GM12878 (cell line): Measurements from ENCODE around the gene XCR1. TPM values are rescaled to one million over a fixed set of nuclear protein-coding genes. Genes with fewer than 3 reads are reported as not detected.

Experiments
- BHLHE40 ChIP-seq, 2 experiments: fragments of 450-650 bp in 1 of 2; IDR thresholded peaks; 2 replicates each; pipeline ENCODE4 v1.6.1; 2011 to 2017; ENCODE audit warnings: low read depth in 2 of 2, borderline replicate concordance in 1 of 2, improper control_type of control experiment in 1 of 2, low read length in 1 of 2, mild to moderate bottlenecking in 1 of 2
- CBFB ChIP-seq: IDR thresholded peaks from 2 replicates; pipeline ENCODE4 v1.6.1; 2016; ENCODE audit warnings: antibody characterized with exemption, low read depth
- HDGF ChIP-seq: fragments of 450-650 bp; IDR thresholded peaks from 2 replicates; pipeline ENCODE4 v1.6.1; 2016; ENCODE audit warnings: antibody characterized with exemption
- MEF2A ChIP-seq: IDR thresholded peaks from 2 replicates; pipeline ENCODE4 v1.6.1; 2011; ENCODE audit warnings: low read depth, mild to moderate bottlenecking, low read length, moderate library complexity; ENCODE audit not compliant: insufficient read depth
- MTA2 ChIP-seq: fragments of 450-650 bp; IDR thresholded peaks from 2 replicates; pipeline ENCODE4 v1.6.1; 2016; ENCODE audit warnings: low read depth, mild to moderate bottlenecking, moderate library complexity
- MYB ChIP-seq: fragments of 150-350 bp; IDR thresholded peaks from 2 replicates; pipeline ENCODE4 v1.6.1; 2014; ENCODE audit warnings: mild to moderate bottlenecking, low read depth, low read length, borderline replicate concordance
- NFYA ChIP-seq: IDR thresholded peaks from 2 replicates; pipeline ENCODE4 v1.6.1; 2011; ENCODE audit warnings: low read depth, mild to moderate bottlenecking, low read length, improper control_type of control experiment, borderline replicate concordance
- POU2F2 ChIP-seq: IDR thresholded peaks from 3 replicates; pipeline ENCODE4 v1.6.1; 2011; ENCODE audit warnings: low read depth, mild to moderate bottlenecking, low read length, borderline replicate concordance
- RCOR1 ChIP-seq: conservative IDR thresholded peaks from 2 replicates; pipeline ENCODE4 v1.6.1; 2012; ENCODE audit warnings: low read depth, low read length, improper control_type of control experiment
- SP1 ChIP-seq: IDR thresholded peaks from one replicate; pipeline ENCODE4 v1.6.1; 2011; ENCODE audit warnings: low read depth, low read length
- TBL1XR1 ChIP-seq: IDR thresholded peaks from 2 replicates; pipeline ENCODE4 v1.6.1; 2012; ENCODE audit warnings: low read depth, low read length, improper control_type of control experiment
- TCF7 ChIP-seq: IDR thresholded peaks from 2 replicates; pipeline ENCODE4 v1.6.1; 2014; ENCODE audit warnings: antibody characterized with exemption, borderline replicate concordance
- ZNF217 ChIP-seq: fragments of 450-650 bp; IDR thresholded peaks from 2 replicates; pipeline ENCODE4 v1.6.1; 2017; ENCODE audit warnings: antibody characterized with exemption, mild to moderate bottlenecking
- ZNF384 ChIP-seq: IDR thresholded peaks from 2 replicates; pipeline ENCODE4 v1.6.1; 2012; ENCODE audit warnings: low read depth, mild to moderate bottlenecking, low read length, improper control_type of control experiment, borderline replicate concordance
- polyA plus RNA-seq, 11 experiments: library from polyadenylated mRNA; depleted of rRNA in 4 of 11; unstranded in 6 of 11; stranded (reverse) in 5 of 11; fragments of >200 nt; fragmentation: Nextera tagmentation in 4 of 11; fragmentation: Illumina TruSeq in 1 of 11; extraction: Ambion mirVana in 4 of 11; extraction: Trizol in 1 of 11; gene quantifications; 1 replicate in 1 of 11; 2 replicates in 10 of 11; pipeline versions ENCODE4 v1.2.1 to v1.2.3, GENCODE V29; 2011 to 2016; ENCODE audit warnings: inconsistent platforms in 2 of 11, missing spikeins in 2 of 11, low read depth in 1 of 11
- total RNA-seq, 4 experiments: library from RNA; depleted of rRNA in 3 of 4; stranded (reverse); fragments of >200 nt in 3 of 4; fragmentation: Illumina TruSeq in 1 of 4; extraction: Trizol in 1 of 4; gene quantifications; 2 replicates each; pipeline versions ENCODE4 v1.2.1 to v1.2.3, GENCODE V29; 2013 to 2021
- TF ChIP-seq, protein P1 (sequence below): fragments of 450-650 bp; formaldehyde crosslinking; IDR thresholded peaks from 2 replicates; pipeline ENCODE4 v1.4.0; 2020; ENCODE audit warnings: mild to moderate bottlenecking, moderate library complexity
- TF ChIP-seq, protein P2 (sequence below): fragments of 450-650 bp; IDR thresholded peaks from 2 replicates; pipeline ENCODE4 v1.6.1; 2018; ENCODE audit warnings: mild to moderate bottlenecking, low read depth, moderate library complexity; ENCODE audit not compliant: partially characterized antibody
- TF ChIP-seq, protein P3 (sequence below): fragments of 450-650 bp; IDR thresholded peaks from 2 replicates; pipeline ENCODE4 v1.6.1; 2017; ENCODE audit warnings: low read depth, mild to moderate bottlenecking, moderate library complexity
- TF ChIP-seq, protein P4 (sequence below): IDR thresholded peaks from 2 replicates; pipeline ENCODE4 v1.6.1; 2012; ENCODE audit warnings: low read length, inconsistent platforms
- TF ChIP-seq, protein P5 (sequence below), 3 experiments: IDR thresholded peaks in 2 of 3; conservative IDR thresholded peaks in 1 of 3; 2 replicates each; pipeline ENCODE4 v1.5.1; 2011; ENCODE audit warnings: low read depth in 3 of 3, low read length in 3 of 3, mild to moderate bottlenecking in 3 of 3, control low read depth in 2 of 3, moderate library complexity in 2 of 3, inconsistent platforms in 1 of 3, mixed read lengths in 1 of 3; ENCODE audit not compliant: control insufficient read depth in 2 of 3, insufficient read depth in 1 of 3; ENCODE audit errors: extremely low read depth in 1 of 3

Gene XCR1
- total and polyA plus RNA-seq, 10 of the 15 experiments (the other 5 are each of a cell fraction or from before 2014, with no cell fraction given) = 0.02 to 0.29 (median 0.13) TPM; not detected in 2

- TF ChIP-seq, protein P1, sequence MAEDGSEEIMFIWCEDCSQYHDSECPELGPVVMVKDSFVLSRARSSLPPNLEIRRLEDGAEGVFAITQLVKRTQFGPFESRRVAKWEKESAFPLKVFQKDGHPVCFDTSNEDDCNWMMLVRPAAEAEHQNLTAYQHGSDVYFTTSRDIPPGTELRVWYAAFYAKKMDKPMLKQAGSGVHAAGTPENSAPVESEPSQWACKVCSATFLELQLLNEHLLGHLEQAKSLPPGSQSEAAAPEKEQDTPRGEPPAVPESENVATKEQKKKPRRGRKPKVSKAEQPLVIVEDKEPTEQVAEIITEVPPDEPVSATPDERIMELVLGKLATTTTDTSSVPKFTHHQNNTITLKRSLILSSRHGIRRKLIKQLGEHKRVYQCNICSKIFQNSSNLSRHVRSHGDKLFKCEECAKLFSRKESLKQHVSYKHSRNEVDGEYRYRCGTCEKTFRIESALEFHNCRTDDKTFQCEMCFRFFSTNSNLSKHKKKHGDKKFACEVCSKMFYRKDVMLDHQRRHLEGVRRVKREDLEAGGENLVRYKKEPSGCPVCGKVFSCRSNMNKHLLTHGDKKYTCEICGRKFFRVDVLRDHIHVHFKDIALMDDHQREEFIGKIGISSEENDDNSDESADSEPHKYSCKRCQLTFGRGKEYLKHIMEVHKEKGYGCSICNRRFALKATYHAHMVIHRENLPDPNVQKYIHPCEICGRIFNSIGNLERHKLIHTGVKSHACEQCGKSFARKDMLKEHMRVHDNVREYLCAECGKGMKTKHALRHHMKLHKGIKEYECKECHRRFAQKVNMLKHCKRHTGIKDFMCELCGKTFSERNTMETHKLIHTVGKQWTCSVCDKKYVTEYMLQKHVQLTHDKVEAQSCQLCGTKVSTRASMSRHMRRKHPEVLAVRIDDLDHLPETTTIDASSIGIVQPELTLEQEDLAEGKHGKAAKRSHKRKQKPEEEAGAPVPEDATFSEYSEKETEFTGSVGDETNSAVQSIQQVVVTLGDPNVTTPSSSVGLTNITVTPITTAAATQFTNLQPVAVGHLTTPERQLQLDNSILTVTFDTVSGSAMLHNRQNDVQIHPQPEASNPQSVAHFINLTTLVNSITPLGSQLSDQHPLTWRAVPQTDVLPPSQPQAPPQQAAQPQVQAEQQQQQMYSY (CRISPR knock-in tag) = no peak
- TF ChIP-seq, protein P2, sequence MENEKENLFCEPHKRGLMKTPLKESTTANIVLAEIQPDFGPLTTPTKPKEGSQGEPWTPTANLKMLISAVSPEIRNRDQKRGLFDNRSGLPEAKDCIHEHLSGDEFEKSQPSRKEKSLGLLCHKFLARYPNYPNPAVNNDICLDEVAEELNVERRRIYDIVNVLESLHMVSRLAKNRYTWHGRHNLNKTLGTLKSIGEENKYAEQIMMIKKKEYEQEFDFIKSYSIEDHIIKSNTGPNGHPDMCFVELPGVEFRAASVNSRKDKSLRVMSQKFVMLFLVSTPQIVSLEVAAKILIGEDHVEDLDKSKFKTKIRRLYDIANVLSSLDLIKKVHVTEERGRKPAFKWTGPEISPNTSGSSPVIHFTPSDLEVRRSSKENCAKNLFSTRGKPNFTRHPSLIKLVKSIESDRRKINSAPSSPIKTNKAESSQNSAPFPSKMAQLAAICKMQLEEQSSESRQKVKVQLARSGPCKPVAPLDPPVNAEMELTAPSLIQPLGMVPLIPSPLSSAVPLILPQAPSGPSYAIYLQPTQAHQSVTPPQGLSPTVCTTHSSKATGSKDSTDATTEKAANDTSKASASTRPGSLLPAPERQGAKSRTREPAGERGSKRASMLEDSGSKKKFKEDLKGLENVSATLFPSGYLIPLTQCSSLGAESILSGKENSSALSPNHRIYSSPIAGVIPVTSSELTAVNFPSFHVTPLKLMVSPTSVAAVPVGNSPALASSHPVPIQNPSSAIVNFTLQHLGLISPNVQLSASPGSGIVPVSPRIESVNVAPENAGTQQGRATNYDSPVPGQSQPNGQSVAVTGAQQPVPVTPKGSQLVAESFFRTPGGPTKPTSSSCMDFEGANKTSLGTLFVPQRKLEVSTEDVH = no peak
- TF ChIP-seq, protein P3, sequence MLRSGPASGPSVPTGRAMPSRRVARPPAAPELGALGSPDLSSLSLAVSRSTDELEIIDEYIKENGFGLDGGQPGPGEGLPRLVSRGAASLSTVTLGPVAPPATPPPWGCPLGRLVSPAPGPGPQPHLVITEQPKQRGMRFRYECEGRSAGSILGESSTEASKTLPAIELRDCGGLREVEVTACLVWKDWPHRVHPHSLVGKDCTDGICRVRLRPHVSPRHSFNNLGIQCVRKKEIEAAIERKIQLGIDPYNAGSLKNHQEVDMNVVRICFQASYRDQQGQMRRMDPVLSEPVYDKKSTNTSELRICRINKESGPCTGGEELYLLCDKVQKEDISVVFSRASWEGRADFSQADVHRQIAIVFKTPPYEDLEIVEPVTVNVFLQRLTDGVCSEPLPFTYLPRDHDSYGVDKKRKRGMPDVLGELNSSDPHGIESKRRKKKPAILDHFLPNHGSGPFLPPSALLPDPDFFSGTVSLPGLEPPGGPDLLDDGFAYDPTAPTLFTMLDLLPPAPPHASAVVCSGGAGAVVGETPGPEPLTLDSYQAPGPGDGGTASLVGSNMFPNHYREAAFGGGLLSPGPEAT = peak; percentile 76
- no peak for TF ChIP-seq TCF7
- TF ChIP-seq SP1 = peak; percentile 16
- TF ChIP-seq, protein P4, sequence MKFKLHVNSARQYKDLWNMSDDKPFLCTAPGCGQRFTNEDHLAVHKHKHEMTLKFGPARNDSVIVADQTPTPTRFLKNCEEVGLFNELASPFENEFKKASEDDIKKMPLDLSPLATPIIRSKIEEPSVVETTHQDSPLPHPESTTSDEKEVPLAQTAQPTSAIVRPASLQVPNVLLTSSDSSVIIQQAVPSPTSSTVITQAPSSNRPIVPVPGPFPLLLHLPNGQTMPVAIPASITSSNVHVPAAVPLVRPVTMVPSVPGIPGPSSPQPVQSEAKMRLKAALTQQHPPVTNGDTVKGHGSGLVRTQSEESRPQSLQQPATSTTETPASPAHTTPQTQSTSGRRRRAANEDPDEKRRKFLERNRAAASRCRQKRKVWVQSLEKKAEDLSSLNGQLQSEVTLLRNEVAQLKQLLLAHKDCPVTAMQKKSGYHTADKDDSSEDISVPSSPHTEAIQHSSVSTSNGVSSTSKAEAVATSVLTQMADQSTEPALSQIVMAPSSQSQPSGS = peak; percentile 73; the same call in 1 of the 2 replicates
- TF ChIP-seq MEF2A = peak; percentile 78; the same call in 1 of the 2 replicates
- no peak for TF ChIP-seq RCOR1
- no peak for TF ChIP-seq HDGF
- peak; percentile 30; the same call in 1 of the 2 replicates for TF ChIP-seq ZNF384
- TF ChIP-seq MTA2 = peak; percentile 68; the same call in 1 of the 2 replicates
- TF ChIP-seq BHLHE40 (IDR thresholded peaks at IDR 0.05; ENCODE audit: borderline replicate concordance in 1 of 2, low read depth in 2 of 2, low read length in 1 of 2) = peak; percentile 72 to 75
- TF ChIP-seq, protein P5, sequence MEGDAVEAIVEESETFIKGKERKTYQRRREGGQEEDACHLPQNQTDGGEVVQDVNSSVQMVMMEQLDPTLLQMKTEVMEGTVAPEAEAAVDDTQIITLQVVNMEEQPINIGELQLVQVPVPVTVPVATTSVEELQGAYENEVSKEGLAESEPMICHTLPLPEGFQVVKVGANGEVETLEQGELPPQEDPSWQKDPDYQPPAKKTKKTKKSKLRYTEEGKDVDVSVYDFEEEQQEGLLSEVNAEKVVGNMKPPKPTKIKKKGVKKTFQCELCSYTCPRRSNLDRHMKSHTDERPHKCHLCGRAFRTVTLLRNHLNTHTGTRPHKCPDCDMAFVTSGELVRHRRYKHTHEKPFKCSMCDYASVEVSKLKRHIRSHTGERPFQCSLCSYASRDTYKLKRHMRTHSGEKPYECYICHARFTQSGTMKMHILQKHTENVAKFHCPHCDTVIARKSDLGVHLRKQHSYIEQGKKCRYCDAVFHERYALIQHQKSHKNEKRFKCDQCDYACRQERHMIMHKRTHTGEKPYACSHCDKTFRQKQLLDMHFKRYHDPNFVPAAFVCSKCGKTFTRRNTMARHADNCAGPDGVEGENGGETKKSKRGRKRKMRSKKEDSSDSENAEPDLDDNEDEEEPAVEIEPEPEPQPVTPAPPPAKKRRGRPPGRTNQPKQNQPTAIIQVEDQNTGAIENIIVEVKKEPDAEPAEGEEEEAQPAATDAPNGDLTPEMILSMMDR (IDR thresholded peaks at IDR 0.05 in 2 of 3, conservative IDR thresholded peaks at IDR 0.05 in 1 of 3; ENCODE audit: control insufficient read depth in 2 of 3, extremely low read depth in 1 of 3, insufficient read depth in 1 of 3, low read depth in 3 of 3, low read length in 3 of 3) = no peak
- TF ChIP-seq NFYA = no peak
- no peak for TF ChIP-seq MYB
- TF ChIP-seq CBFB = no peak
- no peak for TF ChIP-seq TBL1XR1
- no peak for TF ChIP-seq POU2F2
- no peak for TF ChIP-seq ZNF217
Observed at GRCh38 chr3:46059432-46059831, 32.1 kb upstream of the XCR1 start (continued).
